ENCODE measurements around the gene GALNT2.

Gene GALNT2

GRCh38 chr1:230250666-230251065 lies 183.6 kb downstream of the GALNT2 start:
- Histone ChIP-seq H3K27me3 (ENCODE audit: insufficient read depth, poor library complexity, severe bottlenecking) (no peaks in the 10 kb centered on the region), H3K27ac (replicated peaks) (no peak overlapping the region), H3K4me3 (replicated peaks; ENCODE audit: insufficient read depth, low read length) (no peak overlapping the region)
- DNase-seq (ENCODE audit: low read depth in 1 of 2, low spot score in 1 of 2), result no peak
- TF ChIP-seq POLR2AphosphoS5 (IDR thresholded peaks at IDR 0.05; ENCODE audit: low read depth), result no peak
- TF ChIP-seq SPI1 (IDR thresholded peaks at IDR 0.05; ENCODE audit: borderline replicate concordance, low read depth), result no peak
- TF ChIP-seq CTCF (IDR thresholded peaks at IDR 0.05; ENCODE audit: insufficient read depth, low read length), result no peak
- no peak for TF ChIP-seq GABPA (IDR thresholded peaks at IDR 0.05; ENCODE audit: low read depth)
- TF ChIP-seq REST (IDR thresholded peaks at IDR 0.05; ENCODE audit: insufficient replicate concordance, low read depth), result no peak

GRCh38 chr1:230251644-230252191 lies 184.7 kb downstream of the GALNT2 start:
- Histone ChIP-seq H3K4me3 (replicated peaks; ENCODE audit: insufficient read depth, low read length) (no peak overlapping the region), H3K27ac (replicated peaks) (no peak overlapping the region), H3K27me3 (ENCODE audit: insufficient read depth, poor library complexity, severe bottlenecking) (no peaks in the 10 kb centered on the region)
- DNase-seq (ENCODE audit: low read depth in 1 of 2, low spot score in 1 of 2), result no peak
- no peak for TF ChIP-seq POLR2AphosphoS5 (IDR thresholded peaks at IDR 0.05; ENCODE audit: low read depth)
- no peak for TF ChIP-seq SPI1 (IDR thresholded peaks at IDR 0.05; ENCODE audit: borderline replicate concordance, low read depth)
- TF ChIP-seq GABPA (IDR thresholded peaks at IDR 0.05; ENCODE audit: low read depth), result no peak

- no peak overlapping the region for H3K4me3 ChIP-seq (replicated peaks; ENCODE audit: insufficient read depth, low read length)
- H3K27me3 ChIP-seq (ENCODE audit: insufficient read depth, poor library complexity, severe bottlenecking), result no peaks in the 10 kb centered on the region
- no peak overlapping the region for H3K27ac ChIP-seq (replicated peaks)
- TF ChIP-seq GABPA (IDR thresholded peaks at IDR 0.05; ENCODE audit: low read depth), result no peak
- TF ChIP-seq REST (IDR thresholded peaks at IDR 0.05; ENCODE audit: insufficient replicate concordance, low read depth), result no peak
- TF ChIP-seq SPI1 (IDR thresholded peaks at IDR 0.05; ENCODE audit: borderline replicate concordance, low read depth), result no peak
- TF ChIP-seq CTCF (IDR thresholded peaks at IDR 0.05; ENCODE audit: insufficient read depth, low read length), result no peak
- TF ChIP-seq POLR2AphosphoS5 (IDR thresholded peaks at IDR 0.05; ENCODE audit: low read depth), result no peak
- DNase-seq (ENCODE audit: low read depth in 1 of 2, low spot score in 1 of 2), result no peak
These were observed 186.1 kb downstream of the GALNT2 start for GRCh38 chr1:230253150-230253549.

- TF ChIP-seq SPI1 (IDR thresholded peaks at IDR 0.05; ENCODE audit: borderline replicate concordance, low read depth) (no peak), REST (IDR thresholded peaks at IDR 0.05; ENCODE audit: insufficient replicate concordance, low read depth) (no peak), CTCF (IDR thresholded peaks at IDR 0.05; ENCODE audit: insufficient read depth, low read length) (no peak), GABPA (IDR thresholded peaks at IDR 0.05; ENCODE audit: low read depth) (no peak), POLR2AphosphoS5 (IDR thresholded peaks at IDR 0.05; ENCODE audit: low read depth) (no peak)
These were observed 187.2 kb downstream of the GALNT2 start for GRCh38 chr1:230254265-230254664.

More at GRCh38 chr1:230254265-230254664, 187.2 kb downstream of the GALNT2 start:
- no peak overlapping the region for H3K4me3 ChIP-seq (replicated peaks; ENCODE audit: insufficient read depth, low read length)
- no peaks in the 10 kb centered on the region for H3K27me3 ChIP-seq (ENCODE audit: insufficient read depth, poor library complexity, severe bottlenecking)
- no peak for DNase-seq (ENCODE audit: low read depth in 1 of 2, low spot score in 1 of 2)
- no peak overlapping the region for H3K27ac ChIP-seq (replicated peaks)
